Kasumi-1 (cell line): Measurements from ENCODE around the gene GAGE2A.
"Not testable (repeated sequence)": the region's sequence is repeated elsewhere in the genome, so short reads cannot be mapped to it uniquely, and the experiment has no call there.

Source experiments
- DNase-seq, 2 experiments: peaks; one replicate each; lab custom pipeline; 2025; lab: John Stamatoyannopoulos, UW

GAGE2A gene

GRCh38 chrX:49589196-49589595 is at the start of gene GAGE2A:
Gene GAGE2A (plus strand): TSS chrX:49589496. CDS start chrX:49590651, 1,155 bp downstream.
- DNase-seq: not testable (repeated sequence)

- not testable (repeated sequence) for DNase-seq
Observed at GRCh38 chrX:49541433-49541832, 47.9 kb upstream of the GAGE2A start, which contains the start of gene GAGE12D. Gene GAGE12D (plus strand): TSS chrX:49541733. CDS start chrX:49542888, 1,155 bp downstream.

- not testable (repeated sequence) for DNase-seq
Observed at GRCh38 chrX:49550989-49551388, 38.3 kb upstream of the GAGE2A start, which contains the start of gene GAGE12E. Gene GAGE12E (plus strand): TSS chrX:49551289. CDS start chrX:49552444, 1,155 bp downstream.

- DNase-seq: not testable (repeated sequence)
Observed at GRCh38 chrX:49560542-49560941, 28.8 kb upstream of the GAGE2A start, which contains the start of gene GAGE12F. Gene GAGE12F (plus strand): TSS chrX:49560842. CDS start chrX:49561997, 1,155 bp downstream.

GRCh38 chrX:49568728-49569127 is 20.6 kb upstream of the GAGE2A start:
- DNase-seq: not testable (repeated sequence)

- not testable (repeated sequence) for DNase-seq
Observed at GRCh38 chrX:49569152-49569551, 20.1 kb upstream of the GAGE2A start.

- not testable (repeated sequence) for DNase-seq
Observed at GRCh38 chrX:49570100-49570499, 19.2 kb upstream of the GAGE2A start, which contains the start of gene GAGE12G. Gene GAGE12G (plus strand): TSS chrX:49570400. CDS start chrX:49571555, 1,155 bp downstream.

GRCh38 chrX:49579649-49580048 is 9.6 kb upstream of the GAGE2A start, which contains the start of gene GAGE12H:
Gene GAGE12H (plus strand): TSS chrX:49579949. CDS start chrX:49581104, 1,155 bp downstream.
- not testable (repeated sequence) for DNase-seq

GRCh38 chrX:49589769-49590478 is 628 bp downstream of the GAGE2A start:
- not testable (repeated sequence) for DNase-seq

- not testable (repeated sequence) for DNase-seq
Observed at GRCh38 chrX:49590488-49590887, 1.2 kb downstream of the GAGE2A start.

GRCh38 chrX:49598720-49599119 is 9.4 kb downstream of the GAGE2A start, which contains the start of gene GAGE1:
Gene GAGE1 (plus strand): TSS chrX:49599020. CDS start chrX:49600175, 1,155 bp downstream.
- not testable (repeated sequence) for DNase-seq

GRCh38 chrX:49610718-49611310 is 21.5 kb downstream of the GAGE2A start:
- DNase-seq: no peak

GRCh38 chrX:49618574-49618973 is 29.3 kb downstream of the GAGE2A start:
- DNase-seq: no peak

- no peak for DNase-seq
Observed at GRCh38 chrX:49627086-49627777, 37.9 kb downstream of the GAGE2A start.

GRCh38 chrX:49644991-49645637 is 55.8 kb downstream of the GAGE2A start:
- no peak for DNase-seq
